ENCODE results near the gene KRT36.

Gene KRT36

DNA sequence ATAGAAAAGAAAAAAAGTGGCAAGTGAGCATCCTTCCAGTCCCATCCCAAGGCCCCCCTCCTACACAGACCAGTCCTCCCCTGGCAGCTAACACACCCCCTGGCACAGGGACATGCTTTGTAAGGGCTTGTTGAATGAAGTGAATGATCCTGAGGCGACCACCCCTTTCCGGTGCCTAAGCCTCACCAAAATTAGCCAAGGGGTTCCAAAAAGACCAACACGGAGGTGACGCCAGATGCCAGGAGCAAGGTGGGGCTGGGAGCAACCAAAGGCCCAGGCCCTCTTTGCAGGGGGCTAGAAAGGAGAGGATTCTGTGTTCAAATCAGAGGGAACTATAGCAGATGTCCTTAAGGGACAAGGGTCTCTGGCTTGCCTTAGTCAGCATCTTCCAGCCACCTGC lies 14.3 kb downstream of the KRT36 start:
- H3K27me3 ChIP-seq (ENCODE audit: insufficient read depth, low read length, poor library complexity, severe bottlenecking) = peaks cover 6% of the 10 kb centered on the region
- no peaks in the 10 kb centered on the region for H3F3A ChIP-seq (ENCODE audit: low read depth)
- no peaks in the 10 kb centered on the region for H3K36me3 ChIP-seq (ENCODE audit: insufficient read depth, low read length)
- no peak overlapping the region for H3K4me2 ChIP-seq (ENCODE audit: low read depth, low read length, poor library complexity, severe bottlenecking)
- H3K9me2 ChIP-seq (replicated peaks; ENCODE audit: low read depth, low read length) = no peaks in the 10 kb centered on the region
- TF ChIP-seq EZH2phosphoT487 (IDR thresholded peaks at IDR 0.05; ENCODE audit: borderline replicate concordance) (no peak), CTCF (conservative IDR thresholded peaks at IDR 0.05; ENCODE audit: low read length) (no peak)
- no peaks in the 10 kb centered on the region for H3K9me3 ChIP-seq (ENCODE audit: insufficient read depth, low read depth, low read length)
- no peak overlapping the region for H3K9ac ChIP-seq (ENCODE audit: low read depth, low read length, poor library complexity, severe bottlenecking)
- no peak overlapping the region for H2AFZ ChIP-seq (ENCODE audit: low read length)
- no peaks in the 10 kb centered on the region for H3K79me2 ChIP-seq (ENCODE audit: insufficient read depth, low read length)
- no peak overlapping the region for H3K4me3 ChIP-seq (ENCODE audit: low read length, poor library complexity, severe bottlenecking)
- no peaks in the 10 kb centered on the region for H3K4me1 ChIP-seq (ENCODE audit: insufficient read depth, low read length, poor library complexity, severe bottlenecking)
- no peaks in the 10 kb centered on the region for H4K20me1 ChIP-seq (ENCODE audit: insufficient read depth, low read length, poor library complexity, severe bottlenecking)

GRCh38 chr17:41474863-41475262 lies 14.8 kb downstream of the KRT36 start:
- Histone ChIP-seq H3K27me3 (ENCODE audit: insufficient read depth, low read length, poor library complexity, severe bottlenecking) (peaks cover 6% of the 10 kb centered on the region), H3K9me3 (ENCODE audit: insufficient read depth, low read depth, low read length) (no peaks in the 10 kb centered on the region), H3K9ac (ENCODE audit: low read depth, low read length, poor library complexity, severe bottlenecking) (no peak overlapping the region), H3K79me2 (ENCODE audit: insufficient read depth, low read length) (no peaks in the 10 kb centered on the region), H4K20me1 (ENCODE audit: insufficient read depth, low read length, poor library complexity, severe bottlenecking) (no peaks in the 10 kb centered on the region), H2AFZ (ENCODE audit: low read length) (no peak overlapping the region), H3K36me3 (ENCODE audit: insufficient read depth, low read length) (no peaks in the 10 kb centered on the region), H3K4me3 (ENCODE audit: low read length, poor library complexity, severe bottlenecking) (no peak overlapping the region), H3F3A (ENCODE audit: low read depth) (no peaks in the 10 kb centered on the region), H3K4me1 (ENCODE audit: insufficient read depth, low read length, poor library complexity, severe bottlenecking) (no peaks in the 10 kb centered on the region), H3K9me2 (replicated peaks; ENCODE audit: low read depth, low read length) (no peaks in the 10 kb centered on the region), H3K4me2 (ENCODE audit: low read depth, low read length, poor library complexity, severe bottlenecking) (no peak overlapping the region)
- TF ChIP-seq EZH2phosphoT487 (IDR thresholded peaks at IDR 0.05; ENCODE audit: borderline replicate concordance) = no peak
- no peak for TF ChIP-seq CTCF (conservative IDR thresholded peaks at IDR 0.05; ENCODE audit: low read length)

DNA sequence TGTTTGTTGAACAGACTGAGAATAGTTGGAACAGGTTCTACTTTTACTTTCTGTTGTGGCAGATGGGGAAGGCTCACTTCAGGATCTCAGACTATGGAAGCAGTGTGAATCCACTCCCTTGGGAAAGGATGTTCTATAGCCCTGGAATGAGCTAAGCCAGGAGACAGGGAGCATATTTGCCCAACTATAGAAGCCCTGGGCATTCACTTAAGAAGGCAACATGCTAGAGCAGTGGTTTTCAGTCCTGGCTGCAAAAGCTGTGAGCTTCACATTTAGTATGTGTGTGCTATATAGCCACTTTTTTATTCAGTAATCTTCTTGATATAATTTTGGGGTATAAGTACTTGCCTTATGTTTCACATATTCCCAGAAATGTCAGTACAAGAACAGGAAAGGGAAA lies 21.4 kb downstream of the KRT36 start:
- Histone ChIP-seq H2AFZ (ENCODE audit: low read length) (no peak overlapping the region), H3K4me3 (ENCODE audit: low read length, poor library complexity, severe bottlenecking) (no peak overlapping the region), H3K36me3 (ENCODE audit: insufficient read depth, low read length) (no peaks in the 10 kb centered on the region), H3K27me3 (ENCODE audit: insufficient read depth, low read length, poor library complexity, severe bottlenecking) (peaks cover 6% of the 10 kb centered on the region), H4K20me1 (ENCODE audit: insufficient read depth, low read length, poor library complexity, severe bottlenecking) (no peaks in the 10 kb centered on the region), H3K4me1 (ENCODE audit: insufficient read depth, low read length, poor library complexity, severe bottlenecking) (no peaks in the 10 kb centered on the region), H3K79me2 (ENCODE audit: insufficient read depth, low read length) (no peaks in the 10 kb centered on the region), H3K4me2 (ENCODE audit: low read depth, low read length, poor library complexity, severe bottlenecking) (no peak overlapping the region), H3K9me3 (ENCODE audit: insufficient read depth, low read depth, low read length) (no peaks in the 10 kb centered on the region), H3F3A (ENCODE audit: low read depth) (no peaks in the 10 kb centered on the region), H3K9me2 (replicated peaks; ENCODE audit: low read depth, low read length) (no peaks in the 10 kb centered on the region), H3K9ac (ENCODE audit: low read depth, low read length, poor library complexity, severe bottlenecking) (no peak overlapping the region)
- TF ChIP-seq CTCF (conservative IDR thresholded peaks at IDR 0.05; ENCODE audit: low read length) (no peak), EZH2phosphoT487 (IDR thresholded peaks at IDR 0.05; ENCODE audit: borderline replicate concordance) (no peak)

Measured in Loucy (cell line).